ENCODE results near the gene FMO2.

GRCh38 chr1:171248302-171248701 lies 63.2 kb downstream of the FMO2 start, which contains the start of gene FMO1:
- TF ChIP-seq POLR2A (IDR thresholded peaks at IDR 0.05) (no peak), CTCF (IDR thresholded peaks at IDR 0.05) (no peak), POLR2AphosphoS5 (IDR thresholded peaks at IDR 0.05) (no peak)
